Astrocyte of the cerebellum (primary cell): ENCODE measurements around the gene NPSR1.

Experiments
- DNase-seq: peaks from one replicate; pipeline ENCODE4 v3.0.0-alpha.2; 2011; ENCODE audit warnings: low read depth
- H3K4me3 ChIP-seq: 2 replicates; pipeline ENCODE4 v1.5.1; 2011; ENCODE audit warnings: mild to moderate bottlenecking, low read depth, low read length, moderate library complexity
- CTCF ChIP-seq: IDR thresholded peaks from 2 replicates; pipeline ENCODE4 v1.5.1; 2012; ENCODE audit warnings: low read length, low read depth, moderate library complexity, mild to moderate bottlenecking; ENCODE audit errors: missing control alignments
- in situ Hi-C: cut with HindIII; loops from 2 replicates; pipeline ENCODE4 v1.10.0; 2017; ENCODE audit warnings: low sequenced_read_pairs

Gene NPSR1

GRCh38 chr7:34831436-34831835 is 173.4 kb downstream of the NPSR1 start:
- in situ Hi-C loops: no loop called here
- TF ChIP-seq CTCF: no peak
- no peak for DNase-seq
- H3K4me3 ChIP-seq: no peak overlapping the region

GRCh38 chr7:34832020-34832419 is 174.0 kb downstream of the NPSR1 start:
- no peak overlapping the region for H3K4me3 ChIP-seq
- TF ChIP-seq CTCF: no peak
- DNase-seq: no peak
- in situ Hi-C loops: no loop called here

- no peak for DNase-seq
- TF ChIP-seq CTCF: no peak
- H3K4me3 ChIP-seq: no peak overlapping the region
- in situ Hi-C loops: no loop called here
Measured at GRCh38 chr7:34835901-34836600, 178.0 kb downstream of the NPSR1 start.

- no peak overlapping the region for H3K4me3 ChIP-seq
- in situ Hi-C loops: no loop called here
- no peak for TF ChIP-seq CTCF
- no peak for DNase-seq
Measured at GRCh38 chr7:34837316-34837715, 179.3 kb downstream of the NPSR1 start.

- in situ Hi-C loops: no loop called here
- H3K4me3 ChIP-seq: no peak overlapping the region
- no peak for TF ChIP-seq CTCF
- no peak for DNase-seq
Measured at GRCh38 chr7:34837801-34838201, 179.8 kb downstream of the NPSR1 start.

- peak; percentile 79 for DNase-seq
- in situ Hi-C loops: no loop called here
- H3K4me3 ChIP-seq: no peak overlapping the region
- no peak for TF ChIP-seq CTCF
Measured at GRCh38 chr7:34838329-34838728, 180.3 kb downstream of the NPSR1 start.
